Stimulated activated naive CD8-positive, alpha-beta T cell treated with anti-CD3 and anti-CD28 coated beads, Interleukin-15, Interleukin-2, amounts not matched to agents 100 U/mL and 50 U/mL, for 24 hours (primary cell): ENCODE data around the gene SORBS1.
A peak's percentile ranks its signal among the peaks of the same experiment; 100 is the strongest.

Experiments
- ATAC-seq: fragments of 150-1000 bp; cut with Tn5 transposase; one replicate; pipeline ENCODE4 v1.10.0; 2021
- DNase-seq: peaks from one replicate; pipeline ENCODE4 v3.0.0; 2021

The SORBS1 gene

DNA sequence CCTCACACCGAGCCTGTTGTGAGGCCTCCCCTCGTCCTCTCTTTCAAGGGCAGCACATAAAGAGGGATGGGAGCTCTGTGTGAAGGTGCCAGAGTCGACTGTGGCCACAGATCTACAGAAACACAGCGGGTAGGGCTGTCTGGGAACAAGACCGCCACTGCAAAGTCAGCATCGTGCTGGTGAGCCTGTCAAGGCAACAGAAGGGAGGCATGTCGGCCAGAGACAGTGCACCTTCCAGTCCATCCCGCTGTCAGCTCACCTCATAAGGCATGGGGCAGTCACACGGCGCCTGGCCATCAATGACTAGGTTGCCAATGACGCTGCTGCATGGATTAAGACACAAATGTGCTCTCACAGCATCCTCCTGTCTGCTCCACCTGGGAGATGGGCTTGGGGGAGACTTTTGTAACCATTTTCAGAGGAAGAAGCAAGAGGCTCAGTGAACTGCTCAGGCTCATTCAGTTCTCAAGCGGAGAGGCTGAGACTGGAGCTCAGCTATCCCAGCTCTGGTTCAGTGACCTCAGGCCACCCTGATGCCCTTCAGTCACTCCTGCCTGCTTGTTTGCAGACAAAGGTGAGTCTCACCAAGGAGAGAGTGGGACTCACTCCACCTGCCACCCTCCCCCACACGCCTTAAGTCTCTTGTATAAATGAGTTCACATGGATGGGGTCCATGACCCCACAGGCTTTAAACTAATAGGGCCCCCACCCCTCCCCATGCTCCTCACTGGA, 125.5 kb downstream of the SORBS1 start:
- no peak for ATAC-seq
- DNase-seq, result no peak

DNA sequence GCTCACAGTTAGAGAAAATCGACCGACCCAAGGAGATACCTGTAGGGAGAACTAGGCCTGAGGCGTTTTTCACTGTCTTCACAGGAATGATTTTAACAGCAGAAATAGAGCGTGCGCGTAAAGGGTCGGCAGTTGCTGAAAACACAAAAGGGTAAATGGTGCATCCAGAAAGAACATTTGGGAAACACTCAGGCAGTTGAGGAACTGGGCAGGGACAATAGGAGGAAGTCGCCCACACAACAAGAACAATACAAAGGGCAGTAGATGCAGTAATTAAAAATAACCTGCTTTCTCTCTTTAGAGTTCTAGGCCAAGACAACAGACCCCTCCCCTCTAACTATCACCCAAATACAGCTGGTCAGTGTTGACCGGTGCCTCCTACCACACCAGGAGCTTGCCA, 126.6 kb downstream of the SORBS1 start:
- no peak for DNase-seq
- no peak for ATAC-seq

GRCh38 chr10:95431900-95432342, 129.2 kb downstream of the SORBS1 start:
- no peak for ATAC-seq
- no peak for DNase-seq

- DNase-seq (peak; percentile 26), ATAC-seq (peak; percentile 76)
These were observed 130.8 kb downstream of the SORBS1 start for GRCh38 chr10:95430231-95430951.

- DNase-seq (no peak), ATAC-seq (no peak)
These were observed 131.5 kb downstream of the SORBS1 start for GRCh38 chr10:95429639-95430038.

DNA sequence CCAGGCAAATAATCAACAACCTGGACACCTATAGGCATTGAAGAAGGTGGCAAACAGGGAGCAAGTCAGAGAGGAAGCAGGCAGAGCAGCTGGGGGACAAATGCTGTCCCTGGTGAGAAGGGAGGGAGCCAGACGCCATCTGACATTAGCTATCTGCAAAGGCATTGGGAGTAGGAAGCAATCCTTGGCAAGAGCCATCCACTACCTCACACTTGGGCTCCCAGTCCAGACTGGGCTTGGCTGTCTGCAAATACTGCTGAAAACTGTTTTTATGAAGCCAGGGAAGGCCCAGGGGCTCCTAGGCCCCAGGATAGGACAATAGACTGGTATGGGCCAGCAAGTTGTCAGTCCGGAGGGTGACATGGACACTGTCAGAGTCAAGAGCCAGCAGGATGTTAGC, 132.5 kb downstream of the SORBS1 start:
- no peak for ATAC-seq
- no peak for DNase-seq

DNA sequence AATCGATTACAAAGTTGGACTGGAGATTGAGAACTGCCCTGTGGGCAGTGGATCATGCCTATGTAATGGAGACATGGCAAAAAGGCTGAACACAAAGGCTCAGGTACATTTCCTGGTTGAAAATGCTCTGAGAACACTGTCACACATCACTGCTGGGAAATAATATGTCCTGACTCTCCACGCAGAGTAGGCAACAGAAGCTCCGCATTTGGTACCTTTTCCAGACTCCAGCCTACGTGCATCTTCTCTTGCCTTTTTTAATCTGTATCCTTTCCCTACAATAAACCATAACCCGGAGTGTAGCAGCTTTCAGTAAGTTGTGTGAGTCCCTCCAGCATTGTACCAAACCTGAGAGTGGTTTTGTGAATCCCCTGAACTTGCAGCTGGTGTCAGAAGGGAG, 134.7 kb downstream of the SORBS1 start:
- DNase-seq, result no peak

GRCh38 chr10:95425592-95426465, 135.3 kb downstream of the SORBS1 start:
- ATAC-seq, result no peak

More for the DNA sequence above, 134.7 kb downstream of the SORBS1 start:
- ATAC-seq, result no peak

GRCh38 chr10:95423164-95424005, 137.8 kb downstream of the SORBS1 start:
- DNase-seq, result no peak
- no peak for ATAC-seq

More at GRCh38 chr10:95425592-95426465, 135.3 kb downstream of the SORBS1 start:
- no peak for DNase-seq

- no peak for DNase-seq
- no peak for ATAC-seq
These were observed 138.9 kb downstream of the SORBS1 start for GRCh38 chr10:95422233-95422632.

DNA sequence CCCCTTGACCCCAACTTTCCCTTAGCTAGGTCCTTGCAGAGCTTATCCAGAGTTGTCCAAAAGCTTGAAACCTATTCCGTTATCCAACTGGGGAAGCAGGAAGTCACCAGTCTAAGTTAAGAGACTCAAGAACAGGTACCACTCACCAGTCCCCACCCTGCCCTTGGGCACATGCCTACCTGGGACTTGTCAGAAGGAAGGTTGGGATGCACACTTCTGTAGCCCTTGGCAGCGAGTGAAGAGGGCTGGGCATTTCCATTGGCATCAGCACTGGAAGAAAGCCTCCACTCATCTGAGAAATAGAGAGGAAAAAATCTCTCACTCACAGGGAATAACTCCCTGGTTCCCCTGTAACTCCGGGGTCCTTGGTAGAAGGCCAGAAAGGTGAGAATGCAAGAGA, 139.4 kb downstream of the SORBS1 start:
- ATAC-seq, result no peak
- no peak for DNase-seq

- no peak for ATAC-seq
These were observed 141.8 kb downstream of the SORBS1 start for GRCh38 chr10:95419399-95419798.

DNA sequence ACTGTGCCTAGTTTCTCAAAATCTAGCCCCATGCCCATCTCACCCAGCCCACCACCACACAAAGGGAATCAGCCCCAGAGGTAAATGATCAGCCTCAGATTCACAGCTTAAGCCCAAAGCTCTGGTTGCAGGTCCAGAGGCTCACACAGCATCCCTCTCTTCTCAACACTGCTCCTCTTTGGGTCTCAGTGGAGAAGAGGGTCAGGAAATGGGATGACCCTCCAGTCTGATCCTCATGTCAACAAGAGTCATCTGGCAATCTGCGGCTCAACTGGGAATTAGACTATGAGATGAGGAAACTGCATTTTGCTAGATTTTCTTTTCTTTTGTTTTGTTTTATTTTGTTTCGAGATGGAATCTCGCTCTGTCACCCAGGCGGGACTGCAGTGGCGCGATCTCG, 144.2 kb downstream of the SORBS1 start:
- ATAC-seq, result no peak

More at GRCh38 chr10:95419399-95419798, 141.8 kb downstream of the SORBS1 start:
- no peak for DNase-seq

GRCh38 chr10:95416270-95416669, 144.9 kb downstream of the SORBS1 start:
- DNase-seq, result no peak
- no peak for ATAC-seq

More for the DNA sequence above, 144.2 kb downstream of the SORBS1 start:
- no peak for DNase-seq

DNA sequence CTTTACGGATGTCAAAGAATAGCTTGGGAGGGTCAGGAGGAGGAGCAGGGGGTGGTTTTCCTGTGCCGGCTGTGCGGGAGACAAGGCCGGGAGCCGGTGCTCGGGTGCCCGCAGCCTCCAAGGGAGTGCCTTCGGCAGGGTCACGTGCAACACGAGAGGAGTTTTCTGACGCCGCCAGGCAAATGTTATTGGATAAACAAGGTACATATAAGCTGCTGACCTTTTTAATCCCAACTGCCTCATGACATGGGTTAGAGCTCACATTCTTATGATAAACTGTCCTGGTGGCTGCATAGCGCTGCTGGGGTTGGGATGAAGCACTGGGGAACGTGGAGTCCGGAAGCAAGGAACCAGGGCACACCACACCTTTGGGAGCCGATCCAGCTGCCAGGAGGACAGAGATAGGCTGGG, 145.5 kb downstream of the SORBS1 start:
- no peak for ATAC-seq
- no peak for DNase-seq

- ATAC-seq, result no peak
These were observed 146.2 kb downstream of the SORBS1 start for GRCh38 chr10:95414844-95415485.

DNA sequence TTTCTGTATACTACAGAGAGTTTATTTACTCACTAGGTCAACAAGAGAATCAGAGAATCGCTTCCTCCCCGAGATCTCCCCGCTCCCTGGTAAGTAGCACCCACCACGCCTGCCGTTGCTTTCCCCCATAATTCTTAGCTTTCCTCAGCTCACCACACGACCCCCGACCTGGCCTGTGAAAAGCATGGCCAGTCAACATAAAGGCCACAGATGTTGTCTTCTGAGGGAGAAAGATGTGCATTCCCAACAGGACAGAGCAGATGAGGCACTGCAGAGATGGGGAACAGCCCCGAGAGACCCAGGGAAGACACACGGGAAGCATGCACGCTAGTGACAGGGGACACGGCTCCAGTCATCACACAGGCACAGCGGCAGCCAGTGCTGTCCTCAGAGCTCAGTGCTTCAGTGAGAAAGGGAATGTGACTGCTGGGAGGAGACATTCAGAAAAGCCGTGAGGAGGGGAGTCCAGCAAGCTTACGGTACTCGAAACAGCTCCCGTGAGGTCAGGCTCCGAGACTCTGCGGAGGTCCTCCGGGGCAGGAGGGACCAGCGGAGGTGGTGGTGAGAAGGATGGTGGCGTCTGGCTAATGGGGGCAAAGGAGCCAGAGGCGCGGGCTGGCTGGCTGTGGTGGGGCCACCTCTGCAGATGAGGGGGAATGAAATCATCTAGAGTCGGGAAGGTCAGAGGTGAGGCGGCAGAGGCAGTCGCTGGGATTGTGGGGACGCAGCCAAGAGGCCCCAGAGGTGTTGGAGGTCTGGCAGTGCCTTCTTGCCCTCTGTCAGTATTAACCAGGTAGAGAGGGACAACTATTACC, 146.9 kb downstream of the SORBS1 start:
- no peak for DNase-seq
- no peak for ATAC-seq

More at GRCh38 chr10:95414844-95415485, 146.2 kb downstream of the SORBS1 start:
- no peak for DNase-seq

DNA sequence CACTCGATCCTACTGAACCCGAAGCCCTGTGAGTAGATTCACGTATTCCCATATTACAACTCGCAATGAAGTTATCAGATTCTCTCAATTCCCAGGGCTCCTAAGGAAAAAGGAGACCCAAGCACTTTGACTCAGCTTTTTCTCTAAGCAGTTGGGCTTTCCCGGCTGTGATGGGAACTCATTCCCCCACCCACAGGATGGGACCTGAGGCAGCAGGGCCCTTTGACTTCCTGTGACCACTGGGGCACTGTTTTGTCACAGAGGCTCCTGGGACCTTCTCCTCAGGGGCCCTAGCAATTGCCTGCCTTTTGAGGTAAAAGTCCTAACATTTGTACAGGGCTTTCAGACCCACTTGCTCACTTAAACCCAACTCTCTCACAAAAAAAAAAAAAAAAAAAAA, 147.6 kb downstream of the SORBS1 start:
- ATAC-seq (no peak), DNase-seq (no peak)

DNA sequence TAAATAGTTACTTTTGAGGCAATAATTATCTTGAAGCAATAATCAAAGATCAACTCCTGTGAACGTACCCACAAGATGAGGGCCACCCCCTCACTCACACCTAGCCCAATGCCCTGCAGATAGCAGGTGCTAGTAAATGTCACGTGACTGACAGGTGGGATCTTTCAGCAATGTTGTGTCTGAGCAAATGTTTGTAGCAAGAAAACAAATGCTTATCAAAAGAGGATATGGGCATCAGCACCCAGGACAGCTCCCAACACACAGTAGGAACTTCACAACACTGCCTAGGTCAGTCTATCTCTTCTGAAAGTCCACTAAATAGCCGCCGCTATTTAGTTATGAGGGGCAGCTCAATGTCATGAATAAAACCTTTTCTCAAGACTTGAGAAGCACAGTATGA, 149.5 kb downstream of the SORBS1 start:
- no peak for ATAC-seq
- DNase-seq, result no peak
